Caco-2 (cell line): ENCODE measurements around the gene MRPL46. TPM values are rescaled to one million over a fixed set of nuclear protein-coding genes. Genes with fewer than 3 reads are reported as not detected.
A peak's percentile ranks its signal among the peaks of the same experiment; 100 is the strongest.

Source experiments
- BruUV-seq: library from RNA; stranded (reverse); fragments of 400-500 nt; replicated peaks from 2 replicates; lab custom pipeline; 2021; lab: Mats Ljungman, UMichigan
- CTCF ChIA-PET: fragments of 300-600 bp; sonication (Branson Sonifier 250); formaldehyde crosslinking; loops from one replicate; lab custom pipeline; 2022; ENCODE audit warnings: antibody characterized with exemption; lab: Charles Lee
- POLR2A ChIA-PET: fragments of 300-600 bp; sonication (Branson Sonifier 250); formaldehyde crosslinking; loops from one replicate; lab custom pipeline; 2022; ENCODE audit warnings: antibody characterized with exemption; lab: Charles Lee
- DNase-seq, 2 experiments: peaks; one replicate each; pipeline versions ENCODE4 v3.0.0 to v3.0.0-alpha.2; 2020 to 2022
- H3K27me3 ChIP-seq: replicated peaks from 2 replicates; pipeline ENCODE4 v1.6.0; 2011; ENCODE audit warnings: low read length; ENCODE audit not compliant: control insufficient read depth, insufficient read depth
- H3K36me3 ChIP-seq: 2 replicates; pipeline ENCODE4 v1.5.1; 2011; ENCODE audit warnings: low read length; ENCODE audit not compliant: control insufficient read depth, insufficient read depth
- H3K4me1 ChIP-seq: fragments of 250-450 bp; sonication (Bioruptor Pico); 2 replicates; pipeline ENCODE4 v1.5.1; 2020; ENCODE audit warnings: mild to moderate bottlenecking
- H3K4me3 ChIP-seq: 2 replicates; pipeline ENCODE4 v1.5.1; 2011; ENCODE audit warnings: low read depth, mild to moderate bottlenecking, control low read depth, low read length
- H3K9me3 ChIP-seq: fragments of 250-450 bp; sonication (Bioruptor Pico); 2 replicates; pipeline ENCODE4 v1.5.1; 2020; ENCODE audit warnings: mild to moderate bottlenecking, moderate library complexity
- H3K27ac Mint-ChIP-seq: one replicate; pipeline ENCODE4 v1.8.0; 2022; ENCODE audit warnings: mixed read lengths; ENCODE audit not compliant: unreplicated experiment
- H3K27me3 Mint-ChIP-seq: one replicate; pipeline ENCODE4 v1.8.0; 2022; ENCODE audit warnings: mixed read lengths; ENCODE audit not compliant: insufficient read depth, unreplicated experiment
- H3K36me3 Mint-ChIP-seq: one replicate; pipeline ENCODE4 v1.8.0; 2022; ENCODE audit warnings: mild to moderate bottlenecking, mixed read lengths; ENCODE audit not compliant: insufficient read depth, unreplicated experiment
- H3K4me1 Mint-ChIP-seq: one replicate; pipeline ENCODE4 v1.8.0; 2022; ENCODE audit warnings: low read depth, mixed read lengths; ENCODE audit not compliant: unreplicated experiment
- H3K4me3 Mint-ChIP-seq: one replicate; pipeline ENCODE4 v1.8.0; 2022; ENCODE audit warnings: mild to moderate bottlenecking, moderate library complexity, mixed read lengths; ENCODE audit not compliant: unreplicated experiment
- H3K9me3 Mint-ChIP-seq: one replicate; pipeline ENCODE4 v1.8.0; 2022; ENCODE audit warnings: mixed read lengths; ENCODE audit not compliant: unreplicated experiment
- CTCF ChIP-seq, 2 experiments: fragments of 200-600 bp in 1 of 2; IDR thresholded peaks; 1 replicate in 1 of 2; 2 replicates in 1 of 2; pipeline versions ENCODE4 v1.5.1 to v1.8.0; 2011 to 2022; ENCODE audit warnings: antibody characterized with exemption in 1 of 2, control low read depth in 1 of 2, inconsistent platforms in 1 of 2, low read depth in 1 of 2, low read length in 1 of 2, mild to moderate bottlenecking in 1 of 2, moderate library complexity in 1 of 2; ENCODE audit not compliant: insufficient read depth in 1 of 2, severe bottlenecking in 1 of 2, unreplicated experiment in 1 of 2
- intact Hi-C: fragments of 100-400 bp; cut with micrococcal nuclease; formaldehyde crosslinking; loops from one replicate; pipeline ENCODE4 v1.10.0; 2022; ENCODE audit not compliant: unreplicated experiment
- total RNA-seq: library from RNA; stranded (reverse); gene quantifications from 2 replicates; pipeline ENCODE4 v1.2.3, GENCODE V29; 2022

The MRPL46 gene
- total RNA-seq, 1 experiment from 2014 or later: 44.5 TPM

GRCh38 chr15:88456733-88457132, 10.5 kb downstream of the MRPL46 start:
- no peak for DNase-seq
- BruUV-seq: no TSS peak
- POLR2A ChIA-PET: no interaction called here
- no peaks in the 10 kb centered on the region for H3K27me3 ChIP-seq
- intact Hi-C loops: loop anchor here (10.0 kb wide), 1 partner anchor 182 kb away; no protein-coding TSS in a partner anchor
- H3K9me3 Mint-ChIP-seq: no peaks in the 10 kb centered on the region
- CTCF ChIA-PET: interaction anchor here (0.6 kb wide), 2 partner anchors 8 to 198 kb away, joined by 3 to 4 read pairs; no protein-coding TSS in a partner anchor
- TF ChIP-seq CTCF (IDR thresholded peaks at IDR 0.05; ENCODE audit: insufficient read depth in 1 of 2, low read depth in 1 of 2, low read length in 1 of 2, severe bottlenecking in 1 of 2, unreplicated experiment in 1 of 2): no peak
- peaks cover 31% of the 10 kb centered on the region for H3K36me3 Mint-ChIP-seq
- H3K27ac Mint-ChIP-seq: no peak overlapping the region
- H3K4me1 ChIP-seq: no peaks in the 10 kb centered on the region
- peaks cover 7% of the 10 kb centered on the region for H3K4me1 Mint-ChIP-seq
- no peaks in the 10 kb centered on the region for H3K36me3 ChIP-seq
- no peak overlapping the region for H3K4me3 Mint-ChIP-seq
- H3K9me3 ChIP-seq: no peaks in the 10 kb centered on the region
- no peak overlapping the region for H3K4me3 ChIP-seq
- H3K27me3 Mint-ChIP-seq: no peaks in the 10 kb centered on the region

GRCh38 chr15:88454867-88455810, 12.0 kb downstream of the MRPL46 start:
- CTCF ChIA-PET: no interaction called here
- Mint-ChIP-seq H3K9me3 (no peaks in the 10 kb centered on the region), H3K27ac (no peak overlapping the region), H3K36me3 (peaks cover 18% of the 10 kb centered on the region), H3K4me3 (no peak overlapping the region), H3K4me1 (peaks cover 7% of the 10 kb centered on the region), H3K27me3 (no peaks in the 10 kb centered on the region)
- Histone ChIP-seq H3K4me1 (no peaks in the 10 kb centered on the region), H3K27me3 (no peaks in the 10 kb centered on the region), H3K36me3 (no peaks in the 10 kb centered on the region), H3K9me3 (no peaks in the 10 kb centered on the region), H3K4me3 (no peak overlapping the region)
- DNase-seq: peak; percentile 57 to 59
- intact Hi-C loops: loop anchor here (2.0 to 10.0 kb wide), 3 partner anchors 20 to 180 kb away; no protein-coding TSS in a partner anchor
- TF ChIP-seq CTCF (IDR thresholded peaks at IDR 0.05; ENCODE audit: insufficient read depth in 1 of 2, low read depth in 1 of 2, low read length in 1 of 2, severe bottlenecking in 1 of 2, unreplicated experiment in 1 of 2): peak; percentile 46 to 69
- POLR2A ChIA-PET: interaction anchor here (0.6 kb wide), 1 partner anchor 183 kb away, joined by 3 read pairs; no protein-coding TSS in a partner anchor
- BruUV-seq: no TSS peak

- intact Hi-C loops: loop anchor here (2.0 to 10.0 kb wide), 3 partner anchors 19 to 179 kb away; no protein-coding TSS in a partner anchor
- Mint-ChIP-seq H3K9me3 (no peaks in the 10 kb centered on the region), H3K27ac (no peak overlapping the region), H3K4me1 (peaks cover 7% of the 10 kb centered on the region), H3K27me3 (peaks cover 4% of the 10 kb centered on the region), H3K4me3 (no peak overlapping the region), H3K36me3 (peaks cover 12% of the 10 kb centered on the region)
- TF ChIP-seq CTCF (IDR thresholded peaks at IDR 0.05; ENCODE audit: insufficient read depth in 1 of 2, low read depth in 1 of 2, low read length in 1 of 2, severe bottlenecking in 1 of 2, unreplicated experiment in 1 of 2): no peak
- no TSS peak for BruUV-seq
- Histone ChIP-seq H3K4me3 (no peak overlapping the region), H3K4me1 (no peaks in the 10 kb centered on the region), H3K9me3 (no peaks in the 10 kb centered on the region), H3K27me3 (no peaks in the 10 kb centered on the region), H3K36me3 (no peaks in the 10 kb centered on the region)
- no peak for DNase-seq
- POLR2A ChIA-PET: no interaction called here
- CTCF ChIA-PET: no interaction called here
Observed at GRCh38 chr15:88454236-88454635, 13.0 kb downstream of the MRPL46 start.
